ENCODE measurements around the gene CD6.

CD6 gene

GRCh38 chr11:61055776-61056175 lies 84.3 kb downstream of the CD6 start:
- TF ChIP-seq CTCF (IDR thresholded peaks at IDR 0.05; ENCODE audit: low read depth, low read length): no peak
- no peak for DNase-seq (ENCODE audit: low read depth in 2 of 2)
- no peak overlapping the region for H3K4me3 ChIP-seq (replicated peaks in 1 of 2; ENCODE audit: low read depth in 2 of 2, low read length in 2 of 2)

GRCh38 chr11:61056571-61056970 lies 85.1 kb downstream of the CD6 start:
- no peak for DNase-seq (ENCODE audit: low read depth in 2 of 2)
- TF ChIP-seq CTCF (IDR thresholded peaks at IDR 0.05; ENCODE audit: low read depth, low read length): no peak
- H3K4me3 ChIP-seq (replicated peaks in 1 of 2; ENCODE audit: low read depth in 2 of 2, low read length in 2 of 2): no peak overlapping the region

- H3K4me3 ChIP-seq (replicated peaks in 1 of 2; ENCODE audit: low read depth in 2 of 2, low read length in 2 of 2): no peak overlapping the region
Measured at GRCh38 chr11:61056981-61057380, 85.5 kb downstream of the CD6 start.

GRCh38 chr11:61057615-61058014 lies 86.1 kb downstream of the CD6 start:
- TF ChIP-seq CTCF (IDR thresholded peaks at IDR 0.05; ENCODE audit: low read depth, low read length): no peak
- no peak for DNase-seq (ENCODE audit: low read depth in 2 of 2)
- H3K4me3 ChIP-seq (replicated peaks in 1 of 2; ENCODE audit: low read depth in 2 of 2, low read length in 2 of 2): no peak overlapping the region

More at GRCh38 chr11:61056981-61057380, 85.5 kb downstream of the CD6 start:
- no peak for TF ChIP-seq CTCF (IDR thresholded peaks at IDR 0.05; ENCODE audit: low read depth, low read length)
- DNase-seq (ENCODE audit: low read depth in 2 of 2): no peak

- TF ChIP-seq CTCF (IDR thresholded peaks at IDR 0.05; ENCODE audit: low read depth, low read length): no peak
- DNase-seq (ENCODE audit: low read depth in 2 of 2): no peak
- no peak overlapping the region for H3K4me3 ChIP-seq (replicated peaks in 1 of 2; ENCODE audit: low read depth in 2 of 2, low read length in 2 of 2)
Measured at GRCh38 chr11:61058583-61059259, 87.2 kb downstream of the CD6 start.

- TF ChIP-seq CTCF (IDR thresholded peaks at IDR 0.05; ENCODE audit: low read depth, low read length): no peak
- no peak for DNase-seq (ENCODE audit: low read depth in 2 of 2)
- H3K4me3 ChIP-seq (replicated peaks in 1 of 2; ENCODE audit: low read depth in 2 of 2, low read length in 2 of 2): no peak overlapping the region
Measured at GRCh38 chr11:61059260-61059752, 87.8 kb downstream of the CD6 start.
